ENCODE results near the gene COPE.
"Not testable (repeated sequence)": the region's sequence is repeated elsewhere in the genome, so short reads cannot be mapped to it uniquely, and the experiment has no call there.

Gene COPE

GRCh38 chr19:18919086-18919899, at the start of gene COPE, which contains the start of gene DDX49:
Gene COPE (minus strand): TSS chr19:18919387. CDS start chr19:18919348, 39 bp downstream.
Gene DDX49 (plus strand): TSS chr19:18919715. CDS start chr19:18919742, 27 bp downstream.
- peak; percentile 96 for DNase-seq (ENCODE audit: low read depth)

- DNase-seq (ENCODE audit: low read depth), result no peak
Observed at GRCh38 chr19:18967358-18968146, 48.4 kb upstream of the COPE start.

- no peak for DNase-seq (ENCODE audit: low read depth)
Observed at GRCh38 chr19:18966307-18966706, 47.1 kb upstream of the COPE start.

- no peak for DNase-seq (ENCODE audit: low read depth)
Observed at GRCh38 chr19:18964121-18964520, 44.9 kb upstream of the COPE start.

GRCh38 chr19:18961767-18962620, 42.8 kb upstream of the COPE start:
- no peak for DNase-seq (ENCODE audit: low read depth)

GRCh38 chr19:18960370-18960769, 41.2 kb upstream of the COPE start:
- no peak for DNase-seq (ENCODE audit: low read depth)

GRCh38 chr19:18955042-18955441, 35.9 kb upstream of the COPE start:
- DNase-seq (ENCODE audit: low read depth), result no peak

- no peak for DNase-seq (ENCODE audit: low read depth)
Observed at GRCh38 chr19:18954094-18954493, 34.9 kb upstream of the COPE start.

GRCh38 chr19:18952364-18953003, 33.3 kb upstream of the COPE start:
- not testable (repeated sequence) for DNase-seq (ENCODE audit: low read depth)

GRCh38 chr19:18951721-18952281, 32.6 kb upstream of the COPE start:
- no peak for DNase-seq (ENCODE audit: low read depth)

GRCh38 chr19:18949858-18950257, 30.7 kb upstream of the COPE start:
- DNase-seq (ENCODE audit: low read depth), result no peak

- no peak for DNase-seq (ENCODE audit: low read depth)
Observed at GRCh38 chr19:18948976-18949356, 29.8 kb upstream of the COPE start.

- no peak for DNase-seq (ENCODE audit: low read depth)
Observed at GRCh38 chr19:18948075-18948975, 29.1 kb upstream of the COPE start.

- DNase-seq (ENCODE audit: low read depth), result no peak
Observed at GRCh38 chr19:18946918-18947317, 27.7 kb upstream of the COPE start.

- no peak for DNase-seq (ENCODE audit: low read depth)
Observed at GRCh38 chr19:18946335-18946734, 27.1 kb upstream of the COPE start.

- no peak for DNase-seq (ENCODE audit: low read depth)
Observed at GRCh38 chr19:18945297-18945696, 26.1 kb upstream of the COPE start.

- no peak for DNase-seq (ENCODE audit: low read depth)
Observed at GRCh38 chr19:18943465-18943864, 24.3 kb upstream of the COPE start.

- no peak for DNase-seq (ENCODE audit: low read depth)
Observed at GRCh38 chr19:18942692-18943091, 23.5 kb upstream of the COPE start.

- no peak for DNase-seq (ENCODE audit: low read depth)
Observed at GRCh38 chr19:18941628-18942354, 22.6 kb upstream of the COPE start.

All from stimulated activated CD8-positive, alpha-beta memory T cell treated with anti-CD3 and anti-CD28 coated beads, Interleukin-4, amount 100 ng/mL, for 24 hours (primary cell).